ENCODE data around the gene HMG20A. TPM values are rescaled to one million over a fixed set of nuclear protein-coding genes. Genes with fewer than 3 reads are reported as not detected.

Gene HMG20A
- total and polyA plus RNA-seq, 2 of the 13 experiments (the other 11 are each of a cell fraction or from before 2014, with no cell fraction given) = 28.0 to 35.2 TPM

GRCh38 chr15:77496715-77497109 is 76.0 kb downstream of the HMG20A start (continued):
- TF ChIP-seq ZNF598 (CRISPR knock-in tag; IDR thresholded peaks at IDR 0.05; ENCODE audit: borderline replicate concordance) (0 out of 2 replicates have a peak, but pooled peaks have one; percentile 43), JUND (CRISPR knock-in tag; IDR thresholded peaks at IDR 0.05) (0 out of 2 replicates have a peak, but pooled peaks have one; percentile 42), PHF8 (CRISPR knock-in tag; IDR thresholded peaks at IDR 0.05) (peak; percentile 38; the same call in 1 of the 2 replicates), ARID4A (CRISPR knock-in tag; IDR thresholded peaks at IDR 0.05; ENCODE audit: borderline replicate concordance) (peak; percentile 23; the same call in 1 of the 2 replicates), ZBED4 (CRISPR knock-in tag; IDR thresholded peaks at IDR 0.05; ENCODE audit: borderline replicate concordance) (peak; percentile 89), KLF9 (CRISPR knock-in tag; IDR thresholded peaks at IDR 0.05; ENCODE audit: low read depth) (0 out of 2 replicates have a peak, but pooled peaks have one; percentile 10), ZFX (CRISPR knock-in tag; IDR thresholded peaks at IDR 0.05; ENCODE audit: low read depth) (peak; percentile 33; the same call in 1 of the 2 replicates), PATZ1 (CRISPR knock-in tag; IDR thresholded peaks at IDR 0.05) (peak; percentile 22; the same call in 1 of the 2 replicates), MEIS2 (CRISPR knock-in tag; IDR thresholded peaks at IDR 0.05) (0 out of 2 replicates have a peak, but pooled peaks have one; percentile 4), MTA1 (CRISPR knock-in tag; IDR thresholded peaks at IDR 0.05; ENCODE audit: borderline replicate concordance) (no peak), ZNF567 (CRISPR knock-in tag; IDR thresholded peaks at IDR 0.05; ENCODE audit: borderline replicate concordance) (0 out of 2 replicates have a peak, but pooled peaks have one; percentile 37)
- TF ChIP-seq, protein P1, sequence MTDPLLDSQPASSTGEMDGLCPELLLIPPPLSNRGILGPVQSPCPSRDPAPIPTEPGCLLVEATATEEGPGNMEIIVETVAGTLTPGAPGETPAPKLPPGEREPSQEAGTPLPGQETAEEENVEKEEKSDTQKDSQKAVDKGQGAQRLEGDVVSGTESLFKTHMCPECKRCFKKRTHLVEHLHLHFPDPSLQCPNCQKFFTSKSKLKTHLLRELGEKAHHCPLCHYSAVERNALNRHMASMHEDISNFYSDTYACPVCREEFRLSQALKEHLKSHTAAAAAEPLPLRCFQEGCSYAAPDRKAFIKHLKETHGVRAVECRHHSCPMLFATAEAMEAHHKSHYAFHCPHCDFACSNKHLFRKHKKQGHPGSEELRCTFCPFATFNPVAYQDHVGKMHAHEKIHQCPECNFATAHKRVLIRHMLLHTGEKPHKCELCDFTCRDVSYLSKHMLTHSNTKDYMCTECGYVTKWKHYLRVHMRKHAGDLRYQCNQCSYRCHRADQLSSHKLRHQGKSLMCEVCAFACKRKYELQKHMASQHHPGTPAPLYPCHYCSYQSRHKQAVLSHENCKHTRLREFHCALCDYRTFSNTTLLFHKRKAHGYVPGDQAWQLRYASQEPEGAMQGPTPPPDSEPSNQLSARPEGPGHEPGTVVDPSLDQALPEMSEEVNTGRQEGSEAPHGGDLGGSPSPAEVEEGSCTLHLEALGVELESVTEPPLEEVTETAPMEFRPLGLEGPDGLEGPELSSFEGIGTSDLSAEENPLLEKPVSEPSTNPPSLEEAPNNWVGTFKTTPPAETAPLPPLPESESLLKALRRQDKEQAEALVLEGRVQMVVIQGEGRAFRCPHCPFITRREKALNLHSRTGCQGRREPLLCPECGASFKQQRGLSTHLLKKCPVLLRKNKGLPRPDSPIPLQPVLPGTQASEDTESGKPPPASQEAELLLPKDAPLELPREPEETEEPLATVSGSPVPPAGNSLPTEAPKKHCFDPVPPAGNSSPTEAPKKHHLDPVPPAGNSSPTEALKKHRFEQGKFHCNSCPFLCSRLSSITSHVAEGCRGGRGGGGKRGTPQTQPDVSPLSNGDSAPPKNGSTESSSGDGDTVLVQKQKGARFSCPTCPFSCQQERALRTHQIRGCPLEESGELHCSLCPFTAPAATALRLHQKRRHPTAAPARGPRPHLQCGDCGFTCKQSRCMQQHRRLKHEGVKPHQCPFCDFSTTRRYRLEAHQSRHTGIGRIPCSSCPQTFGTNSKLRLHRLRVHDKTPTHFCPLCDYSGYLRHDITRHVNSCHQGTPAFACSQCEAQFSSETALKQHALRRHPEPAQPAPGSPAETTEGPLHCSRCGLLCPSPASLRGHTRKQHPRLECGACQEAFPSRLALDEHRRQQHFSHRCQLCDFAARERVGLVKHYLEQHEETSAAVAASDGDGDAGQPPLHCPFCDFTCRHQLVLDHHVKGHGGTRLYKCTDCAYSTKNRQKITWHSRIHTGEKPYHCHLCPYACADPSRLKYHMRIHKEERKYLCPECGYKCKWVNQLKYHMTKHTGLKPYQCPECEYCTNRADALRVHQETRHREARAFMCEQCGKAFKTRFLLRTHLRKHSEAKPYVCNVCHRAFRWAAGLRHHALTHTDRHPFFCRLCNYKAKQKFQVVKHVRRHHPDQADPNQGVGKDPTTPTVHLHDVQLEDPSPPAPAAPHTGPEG (CRISPR knock-in tag; IDR thresholded peaks at IDR 0.05) = no peak

Data from HepG2 (cell line).